GM12872 (cell line): Measurements from ENCODE around the gene HECTD3.

ENCODE experiments used
- CTCF ChIP-seq: IDR thresholded peaks from 3 replicates; pipeline ENCODE4 v1.5.1; 2011; ENCODE audit warnings: low read depth, mild to moderate bottlenecking, low read length, moderate library complexity; ENCODE audit not compliant: insufficient read depth

The HECTD3 gene

DNA sequence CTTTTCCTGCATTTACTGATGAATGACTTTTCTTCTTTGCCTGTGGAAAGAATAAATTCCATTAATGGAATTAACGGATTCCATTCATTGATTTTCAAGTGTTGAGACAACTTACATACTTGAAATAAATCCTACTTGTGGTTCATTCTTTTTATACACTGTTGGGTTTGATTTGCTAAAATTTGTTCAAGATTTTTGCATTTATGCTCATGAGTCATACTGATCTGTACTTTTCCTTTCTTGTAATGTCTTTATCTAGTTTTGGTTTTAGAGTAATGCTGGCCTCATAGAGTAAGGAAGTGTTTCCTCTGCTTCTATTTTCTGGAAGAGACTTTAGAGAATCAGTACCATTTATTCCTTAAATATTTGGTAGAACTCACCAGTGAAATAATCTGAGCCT is 15.3 kb upstream of the HECTD3 start:
- no peak for TF ChIP-seq CTCF

GRCh38 chr1:45023663-45024062 is 12.5 kb upstream of the HECTD3 start:
- no peak for TF ChIP-seq CTCF

GRCh38 chr1:45018599-45019230 is 7.6 kb upstream of the HECTD3 start:
- peak; percentile 94 for TF ChIP-seq CTCF

DNA sequence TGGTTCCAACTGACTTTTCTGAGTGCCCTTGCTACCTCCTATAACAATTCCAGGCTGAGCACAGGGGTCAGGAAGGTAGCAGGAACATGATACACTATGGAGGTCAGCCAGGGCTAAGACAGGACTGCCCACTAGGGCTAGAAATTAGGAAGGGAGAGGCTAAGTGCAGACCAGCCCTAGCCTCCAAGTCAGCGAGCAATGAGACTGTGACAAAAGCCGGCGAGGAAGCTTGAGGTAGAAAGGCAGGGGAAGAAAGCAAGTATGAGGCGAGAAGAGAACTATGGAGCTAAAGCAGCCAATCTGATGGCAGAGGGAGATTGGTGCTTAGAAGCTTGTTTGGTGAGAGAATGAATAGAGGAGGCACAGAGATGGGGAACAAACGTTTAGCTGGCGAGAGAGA is 5.6 kb upstream of the HECTD3 start:
- no peak for TF ChIP-seq CTCF

- no peak for TF ChIP-seq CTCF
Observed at GRCh38 chr1:45016090-45016697, 5.1 kb upstream of the HECTD3 start.

DNA sequence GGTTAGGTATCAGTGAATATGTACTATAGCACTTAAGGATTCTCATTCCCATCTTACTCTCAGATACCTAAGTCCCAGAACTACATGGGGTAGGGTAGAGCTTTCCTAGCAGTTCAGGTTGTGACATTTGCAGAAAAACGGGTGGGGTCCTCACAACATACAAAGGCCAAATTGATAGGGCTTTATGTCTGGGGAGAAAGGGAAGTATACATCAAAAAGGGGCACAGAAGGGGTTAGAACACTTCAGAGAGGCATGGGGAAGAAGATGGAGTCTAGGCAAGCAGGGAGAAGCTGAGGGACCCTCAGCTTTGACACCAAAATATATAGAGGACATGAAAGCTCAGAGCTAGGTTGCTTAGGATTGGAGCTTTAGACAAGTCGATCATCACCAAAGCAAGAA is 4.6 kb upstream of the HECTD3 start:
- TF ChIP-seq CTCF = no peak

GRCh38 chr1:45014321-45015028 is 3.4 kb upstream of the HECTD3 start:
- peak; percentile 94 for TF ChIP-seq CTCF
